HCT116 (cell line): Measurements from ENCODE around the gene CD22.

ENCODE experiments used
- FOSL1 ChIP-seq: IDR thresholded peaks from 2 replicates; pipeline ENCODE4 v1.6.1; 2012; ENCODE audit warnings: low read depth
- YY1 ChIP-seq: IDR thresholded peaks from 2 replicates; pipeline ENCODE4 v1.6.1; 2011; ENCODE audit warnings: low read length, low read depth, moderate library complexity, mild to moderate bottlenecking; ENCODE audit not compliant: insufficient replicate concordance; ENCODE audit errors: extremely low read depth
- TF ChIP-seq, protein P1 (sequence below), 3 experiments: fragments of 200-600 bp in 1 of 3; sonication (generic) in 1 of 3; IDR thresholded peaks in 2 of 3; conservative IDR thresholded peaks in 1 of 3; 2 replicates each; pipeline ENCODE4 v1.5.1; 2012 to 2017; ENCODE audit warnings: low read depth in 2 of 3, low read length in 2 of 3, antibody characterized with exemption in 1 of 3, borderline replicate concordance in 1 of 3, control low read depth in 1 of 3, mild to moderate bottlenecking in 1 of 3, mixed read lengths in 1 of 3, mixed run types in 1 of 3, moderate library complexity in 1 of 3; ENCODE audit not compliant: insufficient read depth in 1 of 3

DNA sequence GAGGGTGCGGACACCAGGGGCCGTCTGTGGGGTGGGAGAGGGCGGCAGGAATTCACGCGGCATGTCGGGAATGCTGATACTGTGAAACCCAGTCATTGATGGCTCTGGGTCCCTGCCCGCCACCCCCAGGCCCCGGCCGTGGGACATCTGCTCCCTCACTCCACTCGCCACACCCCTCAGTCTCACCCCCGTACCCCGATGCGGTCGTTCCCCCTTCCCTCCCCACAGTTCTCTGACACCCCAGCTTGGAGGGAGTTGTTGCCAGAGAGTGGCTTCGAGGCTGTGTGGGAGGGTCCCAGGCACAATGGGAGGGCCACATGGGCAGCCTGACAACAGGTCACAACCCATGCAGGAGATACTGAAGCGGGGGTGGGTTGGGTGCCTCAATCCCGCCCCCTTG is 35.2 kb upstream of the CD22 start:
- TF ChIP-seq FOSL1 (no peak), YY1 (no peak)
- TF ChIP-seq, protein P1, sequence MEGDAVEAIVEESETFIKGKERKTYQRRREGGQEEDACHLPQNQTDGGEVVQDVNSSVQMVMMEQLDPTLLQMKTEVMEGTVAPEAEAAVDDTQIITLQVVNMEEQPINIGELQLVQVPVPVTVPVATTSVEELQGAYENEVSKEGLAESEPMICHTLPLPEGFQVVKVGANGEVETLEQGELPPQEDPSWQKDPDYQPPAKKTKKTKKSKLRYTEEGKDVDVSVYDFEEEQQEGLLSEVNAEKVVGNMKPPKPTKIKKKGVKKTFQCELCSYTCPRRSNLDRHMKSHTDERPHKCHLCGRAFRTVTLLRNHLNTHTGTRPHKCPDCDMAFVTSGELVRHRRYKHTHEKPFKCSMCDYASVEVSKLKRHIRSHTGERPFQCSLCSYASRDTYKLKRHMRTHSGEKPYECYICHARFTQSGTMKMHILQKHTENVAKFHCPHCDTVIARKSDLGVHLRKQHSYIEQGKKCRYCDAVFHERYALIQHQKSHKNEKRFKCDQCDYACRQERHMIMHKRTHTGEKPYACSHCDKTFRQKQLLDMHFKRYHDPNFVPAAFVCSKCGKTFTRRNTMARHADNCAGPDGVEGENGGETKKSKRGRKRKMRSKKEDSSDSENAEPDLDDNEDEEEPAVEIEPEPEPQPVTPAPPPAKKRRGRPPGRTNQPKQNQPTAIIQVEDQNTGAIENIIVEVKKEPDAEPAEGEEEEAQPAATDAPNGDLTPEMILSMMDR (IDR thresholded peaks at IDR 0.05 in 2 of 3, conservative IDR thresholded peaks at IDR 0.05 in 1 of 3; ENCODE audit: borderline replicate concordance in 1 of 3, insufficient read depth in 1 of 3, low read depth in 2 of 3, low read length in 2 of 3) = no peak
